Loucy (cell line): ENCODE results near the gene MSX1.

Source experiments
- H2AFZ ChIP-seq: fragments of 200-600 bp; sonication (generic); 2 replicates; pipeline ENCODE4 v1.6.0; 2016; ENCODE audit warnings: antibody characterized with exemption, mild to moderate bottlenecking, low read length, moderate library complexity
- H3F3A ChIP-seq: fragments of 200-600 bp; 2 replicates; pipeline ENCODE4 v1.6.0; 2016; ENCODE audit warnings: antibody characterized with exemption, low read depth, mild to moderate bottlenecking
- H3K27me3 ChIP-seq: fragments of 200-600 bp; sonication (generic); 2 replicates; pipeline ENCODE4 v1.6.1; 2014; ENCODE audit warnings: low read length, mild to moderate bottlenecking; ENCODE audit not compliant: insufficient read depth, poor library complexity, severe bottlenecking
- H3K36me3 ChIP-seq: fragments of 200-600 bp; sonication (generic); 2 replicates; pipeline ENCODE4 v1.6.1; 2016; ENCODE audit warnings: low read length; ENCODE audit not compliant: insufficient read depth
- H3K4me1 ChIP-seq: fragments of 200-600 bp; sonication (generic); 2 replicates; pipeline ENCODE4 v1.5.1; 2014; ENCODE audit warnings: low read length, mild to moderate bottlenecking; ENCODE audit not compliant: insufficient read depth, poor library complexity, severe bottlenecking
- H3K4me2 ChIP-seq: fragments of 200-600 bp; sonication (generic); 2 replicates; pipeline ENCODE4 v1.6.0; 2014; ENCODE audit warnings: antibody characterized with exemption, low read length, low read depth, mild to moderate bottlenecking; ENCODE audit not compliant: poor library complexity, severe bottlenecking
- H3K4me3 ChIP-seq: fragments of 200-600 bp; sonication (generic); 2 replicates; pipeline ENCODE4 v1.5.1; 2014; ENCODE audit warnings: low read length, mild to moderate bottlenecking, mixed read lengths; ENCODE audit not compliant: poor library complexity, severe bottlenecking
- H3K79me2 ChIP-seq: fragments of 200-600 bp; sonication (generic); 2 replicates; pipeline ENCODE4 v1.6.1; 2014; ENCODE audit warnings: low read length; ENCODE audit not compliant: insufficient read depth
- H3K9ac ChIP-seq: fragments of 200-600 bp; sonication (generic); 2 replicates; pipeline ENCODE4 v1.6.0; 2014; ENCODE audit warnings: mild to moderate bottlenecking, low read depth, low read length, moderate library complexity; ENCODE audit not compliant: poor library complexity, severe bottlenecking
- H3K9me2 ChIP-seq: fragments of 200-600 bp; sonication (generic); replicated peaks from 2 replicates; pipeline ENCODE4 v1.6.1; 2016; ENCODE audit warnings: low read depth, low read length, mixed read lengths
- H3K9me3 ChIP-seq: fragments of 200-600 bp; sonication (generic); 2 replicates; pipeline ENCODE4 v1.6.1; 2014; ENCODE audit warnings: mild to moderate bottlenecking, antibody characterized with exemption, low read length, low read depth; ENCODE audit not compliant: insufficient read depth
- H4K20me1 ChIP-seq: fragments of 200-600 bp; sonication (generic); 2 replicates; pipeline ENCODE4 v1.6.0; 2014; ENCODE audit warnings: antibody characterized with exemption, low read length, mild to moderate bottlenecking; ENCODE audit not compliant: insufficient read depth, poor library complexity, severe bottlenecking
- CTCF ChIP-seq: fragments of 200-600 bp; sonication (generic); conservative IDR thresholded peaks from 2 replicates; pipeline ENCODE4 v1.5.1; 2014; ENCODE audit warnings: mild to moderate bottlenecking, antibody characterized with exemption, low read length
- EZH2phosphoT487 ChIP-seq: fragments of 200-600 bp; IDR thresholded peaks from 2 replicates; pipeline ENCODE4 v1.6.1; 2018; ENCODE audit warnings: antibody characterized with exemption, mild to moderate bottlenecking, moderate library complexity, borderline replicate concordance

The MSX1 gene

GRCh38 chr4:4875611-4876010 lies 16.1 kb downstream of the MSX1 start:
- H3F3A ChIP-seq = no peaks in the 10 kb centered on the region
- H2AFZ ChIP-seq = no peak overlapping the region
- no peak overlapping the region for H3K4me3 ChIP-seq
- no peak overlapping the region for H3K4me2 ChIP-seq
- no peak overlapping the region for H3K9ac ChIP-seq
- H3K36me3 ChIP-seq = no peaks in the 10 kb centered on the region
- H3K27me3 ChIP-seq = no peaks in the 10 kb centered on the region
- no peaks in the 10 kb centered on the region for H3K9me2 ChIP-seq
- TF ChIP-seq CTCF = no peak
- TF ChIP-seq EZH2phosphoT487 = no peak
- no peaks in the 10 kb centered on the region for H4K20me1 ChIP-seq
- no peaks in the 10 kb centered on the region for H3K4me1 ChIP-seq
- no peaks in the 10 kb centered on the region for H3K79me2 ChIP-seq
- no peaks in the 10 kb centered on the region for H3K9me3 ChIP-seq

- H3K4me2 ChIP-seq = no peak overlapping the region
- no peaks in the 10 kb centered on the region for H3K36me3 ChIP-seq
- no peaks in the 10 kb centered on the region for H3K9me2 ChIP-seq
- H4K20me1 ChIP-seq = no peaks in the 10 kb centered on the region
- H2AFZ ChIP-seq = no peak overlapping the region
- H3K4me3 ChIP-seq = no peak overlapping the region
- H3K9me3 ChIP-seq = no peaks in the 10 kb centered on the region
- no peaks in the 10 kb centered on the region for H3K79me2 ChIP-seq
- no peaks in the 10 kb centered on the region for H3K27me3 ChIP-seq
- H3K4me1 ChIP-seq = no peaks in the 10 kb centered on the region
- no peaks in the 10 kb centered on the region for H3F3A ChIP-seq
- H3K9ac ChIP-seq = no peak overlapping the region
- TF ChIP-seq EZH2phosphoT487 (no peak), CTCF (no peak)
Observed at GRCh38 chr4:4876945-4877661, 17.6 kb downstream of the MSX1 start.

- H2AFZ ChIP-seq = no peak overlapping the region
- no peaks in the 10 kb centered on the region for H4K20me1 ChIP-seq
- H3K9me2 ChIP-seq = no peaks in the 10 kb centered on the region
- H3K9ac ChIP-seq = no peak overlapping the region
- TF ChIP-seq EZH2phosphoT487 (no peak), CTCF (peak; percentile 48)
- H3K4me2 ChIP-seq = no peak overlapping the region
- H3K4me3 ChIP-seq = no peak overlapping the region
- no peaks in the 10 kb centered on the region for H3K36me3 ChIP-seq
- no peaks in the 10 kb centered on the region for H3K27me3 ChIP-seq
- H3K4me1 ChIP-seq = no peaks in the 10 kb centered on the region
- no peaks in the 10 kb centered on the region for H3K79me2 ChIP-seq
- H3K9me3 ChIP-seq = no peaks in the 10 kb centered on the region
- no peaks in the 10 kb centered on the region for H3F3A ChIP-seq
Observed at GRCh38 chr4:4880492-4880891, 21.0 kb downstream of the MSX1 start.
